ENCODE data around the gene SCN2A.
"Not testable (repeated sequence)": the region's sequence is repeated elsewhere in the genome, so short reads cannot be mapped to it uniquely, and the experiment has no call there.

Gene SCN2A

DNA sequence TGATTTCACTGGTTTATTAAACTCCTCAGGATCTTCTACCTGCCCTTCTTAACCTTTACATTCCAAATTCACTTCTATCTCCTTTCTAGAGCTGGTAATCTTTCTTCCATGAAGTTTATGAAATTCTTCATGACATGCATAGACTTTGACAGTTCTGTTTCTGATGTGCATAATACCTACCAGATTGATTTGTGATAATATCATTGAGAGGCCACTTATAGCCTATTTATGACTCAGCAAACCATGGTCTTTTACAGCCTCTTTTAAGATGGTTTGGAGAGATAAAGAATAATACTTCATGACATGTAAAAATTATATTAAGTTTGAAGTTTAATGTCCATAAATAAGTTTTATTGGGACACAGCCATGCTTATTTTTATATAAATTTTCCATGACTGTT, 14.0 kb downstream of the SCN2A start:
- no peaks in the 10 kb centered on the region for H3K36me3 ChIP-seq (ENCODE audit: control insufficient read depth, insufficient read depth, low read length)
- no peak overlapping the region for H3K27ac ChIP-seq (ENCODE audit: low read depth, low read length)
- no peaks in the 10 kb centered on the region for H3K9me3 ChIP-seq (ENCODE audit: control insufficient read depth, insufficient read depth, low read length)
- H3K9ac ChIP-seq (ENCODE audit: low read depth, low read length), result no peak overlapping the region
- H3K27me3 ChIP-seq (ENCODE audit: control insufficient read depth, insufficient read depth, low read length), result no peaks in the 10 kb centered on the region
- H3K4me3 ChIP-seq (ENCODE audit: low read depth, low read length), result no peak overlapping the region
- H3K4me1 ChIP-seq (ENCODE audit: control insufficient read depth, insufficient read depth, low read length), result no peaks in the 10 kb centered on the region

- no peaks in the 10 kb centered on the region for H3K27me3 ChIP-seq (ENCODE audit: control insufficient read depth, insufficient read depth, low read length)
- H3K27ac ChIP-seq (ENCODE audit: low read depth, low read length), result no peak overlapping the region
- no peak overlapping the region for H3K9ac ChIP-seq (ENCODE audit: low read depth, low read length)
- no peak overlapping the region for H3K4me3 ChIP-seq (ENCODE audit: low read depth, low read length)
- no peaks in the 10 kb centered on the region for H3K4me1 ChIP-seq (ENCODE audit: control insufficient read depth, insufficient read depth, low read length)
- no peaks in the 10 kb centered on the region for H3K9me3 ChIP-seq (ENCODE audit: control insufficient read depth, insufficient read depth, low read length)
- H3K36me3 ChIP-seq (ENCODE audit: control insufficient read depth, insufficient read depth, low read length), result no peaks in the 10 kb centered on the region
These were observed 17.4 kb downstream of the SCN2A start for GRCh38 chr2:165256618-165257017.

- H3K4me3 ChIP-seq (ENCODE audit: low read depth, low read length); H3K9ac ChIP-seq (ENCODE audit: low read depth, low read length): not testable (repeated sequence)
These were observed 21.1 kb downstream of the SCN2A start for GRCh38 chr2:165260347-165260746.

GRCh38 chr2:165268754-165269153, 29.5 kb downstream of the SCN2A start:
- Histone ChIP-seq H3K27me3 (ENCODE audit: control insufficient read depth, insufficient read depth, low read length) (no peaks in the 10 kb centered on the region), H3K9ac (ENCODE audit: low read depth, low read length) (no peak overlapping the region), H3K36me3 (ENCODE audit: control insufficient read depth, insufficient read depth, low read length) (no peaks in the 10 kb centered on the region), H3K4me1 (ENCODE audit: control insufficient read depth, insufficient read depth, low read length) (no peaks in the 10 kb centered on the region), H3K4me3 (ENCODE audit: low read depth, low read length) (no peak overlapping the region), H3K9me3 (ENCODE audit: control insufficient read depth, insufficient read depth, low read length) (no peaks in the 10 kb centered on the region), H3K27ac (ENCODE audit: low read depth, low read length) (no peak overlapping the region)

More at GRCh38 chr2:165260347-165260746, 21.1 kb downstream of the SCN2A start:
- H3K9me3 ChIP-seq (ENCODE audit: control insufficient read depth, insufficient read depth, low read length); H3K27ac ChIP-seq (ENCODE audit: low read depth, low read length); H3K36me3 ChIP-seq (ENCODE audit: control insufficient read depth, insufficient read depth, low read length); H3K4me1 ChIP-seq (ENCODE audit: control insufficient read depth, insufficient read depth, low read length); H3K27me3 ChIP-seq (ENCODE audit: control insufficient read depth, insufficient read depth, low read length): not testable (repeated sequence)

- H3K9me3 ChIP-seq (ENCODE audit: control insufficient read depth, insufficient read depth, low read length), result no peaks in the 10 kb centered on the region
- no peaks in the 10 kb centered on the region for H3K27me3 ChIP-seq (ENCODE audit: control insufficient read depth, insufficient read depth, low read length)
- H3K27ac ChIP-seq (ENCODE audit: low read depth, low read length), result no peak overlapping the region
- H3K9ac ChIP-seq (ENCODE audit: low read depth, low read length), result no peak overlapping the region
- H3K4me3 ChIP-seq (ENCODE audit: low read depth, low read length), result no peak overlapping the region
- H3K4me1 ChIP-seq (ENCODE audit: control insufficient read depth, insufficient read depth, low read length), result no peaks in the 10 kb centered on the region
- H3K36me3 ChIP-seq (ENCODE audit: control insufficient read depth, insufficient read depth, low read length), result no peaks in the 10 kb centered on the region
These were observed 34.0 kb downstream of the SCN2A start for GRCh38 chr2:165273176-165273575.

DNA sequence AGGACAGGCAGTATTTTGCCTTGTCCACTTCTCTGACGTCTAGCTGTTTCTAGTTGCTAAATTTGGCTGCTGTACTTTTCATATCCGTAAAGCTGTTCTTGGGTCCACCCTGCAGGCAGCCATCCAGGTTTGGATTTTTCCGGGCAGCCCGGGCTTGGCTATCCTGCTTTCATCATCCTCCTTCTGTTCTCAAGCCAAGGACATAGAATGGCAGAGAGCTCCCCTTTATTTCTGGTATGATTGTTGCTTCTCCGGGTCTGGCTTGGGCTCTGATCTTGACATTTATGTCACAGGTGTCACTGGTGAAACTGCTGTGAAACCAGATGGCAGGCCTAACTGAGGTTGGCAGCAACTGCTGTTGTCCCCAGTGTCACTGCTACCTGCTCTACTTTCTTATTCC, 35.5 kb downstream of the SCN2A start:
- H3K4me1 ChIP-seq (ENCODE audit: control insufficient read depth, insufficient read depth, low read length), result no peaks in the 10 kb centered on the region
- no peak overlapping the region for H3K27ac ChIP-seq (ENCODE audit: low read depth, low read length)
- no peak overlapping the region for H3K4me3 ChIP-seq (ENCODE audit: low read depth, low read length)
- no peaks in the 10 kb centered on the region for H3K36me3 ChIP-seq (ENCODE audit: control insufficient read depth, insufficient read depth, low read length)
- H3K9me3 ChIP-seq (ENCODE audit: control insufficient read depth, insufficient read depth, low read length), result no peaks in the 10 kb centered on the region
- H3K27me3 ChIP-seq (ENCODE audit: control insufficient read depth, insufficient read depth, low read length), result no peaks in the 10 kb centered on the region
- no peak overlapping the region for H3K9ac ChIP-seq (ENCODE audit: low read depth, low read length)

DNA sequence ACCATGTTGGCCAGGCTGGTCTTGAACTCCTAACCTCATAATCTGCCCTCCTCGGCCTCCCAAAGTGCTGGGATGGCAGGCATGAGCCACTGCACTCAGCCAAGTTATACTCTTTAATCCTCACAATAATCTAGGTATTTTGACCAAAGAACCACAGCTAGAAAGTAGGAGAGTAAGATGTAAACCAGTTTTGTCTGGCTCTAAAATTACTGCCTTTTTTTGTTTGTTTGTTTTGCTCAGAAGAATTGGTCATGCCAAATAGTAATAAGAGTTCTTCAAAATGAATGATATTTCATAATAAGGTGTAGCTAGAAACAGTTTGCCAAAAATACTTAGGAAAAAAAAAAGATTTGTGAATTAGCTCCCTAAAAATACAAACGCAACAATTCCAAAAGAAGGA, 36.7 kb downstream of the SCN2A start:
- Histone ChIP-seq H3K36me3 (ENCODE audit: control insufficient read depth, insufficient read depth, low read length) (no peaks in the 10 kb centered on the region), H3K4me3 (ENCODE audit: low read depth, low read length) (no peak overlapping the region), H3K27me3 (ENCODE audit: control insufficient read depth, insufficient read depth, low read length) (no peaks in the 10 kb centered on the region), H3K9me3 (ENCODE audit: control insufficient read depth, insufficient read depth, low read length) (no peaks in the 10 kb centered on the region), H3K27ac (ENCODE audit: low read depth, low read length) (no peak overlapping the region), H3K4me1 (ENCODE audit: control insufficient read depth, insufficient read depth, low read length) (no peaks in the 10 kb centered on the region), H3K9ac (ENCODE audit: low read depth, low read length) (no peak overlapping the region)

DNA sequence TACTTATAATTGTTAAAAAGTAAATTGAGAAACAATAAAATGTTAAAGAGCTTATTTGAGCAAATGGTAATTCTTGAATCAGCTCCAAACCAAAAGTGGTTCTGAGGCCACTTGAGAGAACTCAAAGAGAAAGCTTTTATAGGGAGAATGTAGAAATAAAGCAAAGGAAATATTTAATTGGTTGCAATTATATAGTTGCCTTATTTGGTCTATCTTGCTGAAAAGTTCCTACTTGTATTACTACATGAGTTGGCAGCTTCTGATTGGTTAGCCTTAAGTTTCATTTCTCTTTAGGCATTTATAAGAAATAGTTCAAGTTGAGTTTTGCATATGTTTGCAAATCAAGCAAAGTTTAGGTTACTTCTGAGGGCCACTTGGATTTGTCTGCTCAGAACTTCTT, 38.1 kb downstream of the SCN2A start:
- H3K36me3 ChIP-seq (ENCODE audit: control insufficient read depth, insufficient read depth, low read length), result no peaks in the 10 kb centered on the region
- H3K27me3 ChIP-seq (ENCODE audit: control insufficient read depth, insufficient read depth, low read length), result no peaks in the 10 kb centered on the region
- H3K9me3 ChIP-seq (ENCODE audit: control insufficient read depth, insufficient read depth, low read length), result no peaks in the 10 kb centered on the region
- H3K27ac ChIP-seq (ENCODE audit: low read depth, low read length), result no peak overlapping the region
- no peak overlapping the region for H3K9ac ChIP-seq (ENCODE audit: low read depth, low read length)
- no peaks in the 10 kb centered on the region for H3K4me1 ChIP-seq (ENCODE audit: control insufficient read depth, insufficient read depth, low read length)
- no peak overlapping the region for H3K4me3 ChIP-seq (ENCODE audit: low read depth, low read length)

DNA sequence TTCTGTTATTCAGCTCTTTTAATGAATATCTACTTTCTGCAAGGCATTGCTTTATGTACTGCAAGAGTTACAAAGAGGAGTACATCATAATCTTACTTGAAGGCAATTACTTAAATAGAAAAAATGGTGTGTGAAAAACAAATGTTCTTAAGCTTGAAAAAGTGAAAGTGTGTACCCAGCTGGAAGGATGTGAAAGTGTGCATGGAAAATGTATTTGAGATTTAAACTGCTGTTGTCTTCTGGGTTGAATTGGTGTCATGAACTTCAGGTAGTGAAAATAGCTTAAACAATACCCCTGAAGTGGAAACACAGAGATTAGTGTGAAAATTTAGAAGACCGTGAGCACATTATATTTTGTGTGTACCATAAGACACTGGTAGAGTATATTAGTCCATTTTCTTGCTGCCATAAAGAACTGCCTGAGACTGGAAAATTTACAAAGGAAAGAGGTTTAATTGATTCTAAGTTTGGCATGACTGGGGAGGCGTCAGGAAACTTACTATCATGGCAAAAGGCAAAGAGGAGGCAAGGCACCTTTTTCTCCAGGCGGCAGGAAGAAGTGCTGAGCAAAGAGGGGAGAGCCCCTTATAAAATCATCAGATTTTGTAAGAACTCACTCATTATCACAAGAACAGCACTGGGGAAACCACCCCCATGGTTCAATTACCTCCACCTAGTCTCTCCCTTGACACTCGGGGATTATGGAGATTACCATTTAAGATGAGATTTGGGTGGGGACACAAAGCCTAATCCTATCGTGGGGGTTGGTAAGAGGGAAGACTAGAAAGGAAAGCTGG, 38.8 kb downstream of the SCN2A start:
- Histone ChIP-seq H3K9ac (ENCODE audit: low read depth, low read length) (no peak overlapping the region), H3K36me3 (ENCODE audit: control insufficient read depth, insufficient read depth, low read length) (no peaks in the 10 kb centered on the region), H3K27ac (ENCODE audit: low read depth, low read length) (no peak overlapping the region), H3K27me3 (ENCODE audit: control insufficient read depth, insufficient read depth, low read length) (no peaks in the 10 kb centered on the region), H3K4me3 (ENCODE audit: low read depth, low read length) (no peak overlapping the region), H3K4me1 (ENCODE audit: control insufficient read depth, insufficient read depth, low read length) (no peaks in the 10 kb centered on the region), H3K9me3 (ENCODE audit: control insufficient read depth, insufficient read depth, low read length) (no peaks in the 10 kb centered on the region)

GRCh38 chr2:165280356-165280755, 41.1 kb downstream of the SCN2A start:
- no peaks in the 10 kb centered on the region for H3K9me3 ChIP-seq (ENCODE audit: control insufficient read depth, insufficient read depth, low read length)
- H3K9ac ChIP-seq (ENCODE audit: low read depth, low read length), result no peak overlapping the region
- no peaks in the 10 kb centered on the region for H3K27me3 ChIP-seq (ENCODE audit: control insufficient read depth, insufficient read depth, low read length)
- H3K36me3 ChIP-seq (ENCODE audit: control insufficient read depth, insufficient read depth, low read length), result no peaks in the 10 kb centered on the region
- no peaks in the 10 kb centered on the region for H3K4me1 ChIP-seq (ENCODE audit: control insufficient read depth, insufficient read depth, low read length)
- H3K4me3 ChIP-seq (ENCODE audit: low read depth, low read length), result no peak overlapping the region
- H3K27ac ChIP-seq (ENCODE audit: low read depth, low read length), result no peak overlapping the region

DNA sequence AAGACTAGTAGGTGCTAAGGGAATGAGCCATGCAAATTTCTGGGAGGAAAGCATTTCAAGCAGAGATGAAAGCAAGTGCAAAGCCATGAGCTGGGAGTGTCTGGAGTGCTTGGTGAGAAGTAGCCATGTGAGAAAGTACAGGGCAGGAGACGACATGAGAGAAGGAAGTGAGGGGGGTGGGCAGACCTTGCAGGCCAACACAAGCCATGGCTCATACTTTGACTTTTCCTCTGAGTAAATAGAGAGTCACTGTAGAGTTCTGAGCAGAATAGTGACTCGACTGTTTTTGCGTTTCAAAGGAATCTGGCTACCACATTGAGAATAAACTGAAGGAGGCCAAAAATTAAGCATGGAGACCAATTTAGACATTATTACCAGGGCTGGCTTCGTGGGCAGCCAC, 42.2 kb downstream of the SCN2A start:
- no peak overlapping the region for H3K4me3 ChIP-seq (ENCODE audit: low read depth, low read length)
- no peaks in the 10 kb centered on the region for H3K9me3 ChIP-seq (ENCODE audit: control insufficient read depth, insufficient read depth, low read length)
- no peaks in the 10 kb centered on the region for H3K27me3 ChIP-seq (ENCODE audit: control insufficient read depth, insufficient read depth, low read length)
- no peaks in the 10 kb centered on the region; the same call in 1 of the 2 replicates for H3K4me1 ChIP-seq (ENCODE audit: control insufficient read depth, insufficient read depth, low read length)
- no peaks in the 10 kb centered on the region for H3K36me3 ChIP-seq (ENCODE audit: control insufficient read depth, insufficient read depth, low read length)
- no peak overlapping the region for H3K27ac ChIP-seq (ENCODE audit: low read depth, low read length)
- H3K9ac ChIP-seq (ENCODE audit: low read depth, low read length), result no peak overlapping the region
